LNCaP clone FGC (cell line): ENCODE data around the gene MYRIP.
"Not testable (repeated sequence)": the region's sequence is repeated elsewhere in the genome, so short reads cannot be mapped to it uniquely, and the experiment has no call there.

Source experiments
- DNase-seq: peaks from one replicate; pipeline ENCODE4 v3.0.0-alpha.2; 2011; ENCODE audit warnings: low read depth
- H3K4me3 ChIP-seq: 2 replicates; pipeline ENCODE4 v1.5.1; 2011; ENCODE audit warnings: mild to moderate bottlenecking, low read depth, low read length, control low read depth
- CTCF ChIP-seq: IDR thresholded peaks from 2 replicates; pipeline ENCODE4 v1.5.1; 2012; ENCODE audit warnings: mild to moderate bottlenecking; ENCODE audit not compliant: control insufficient read depth, insufficient read depth; ENCODE audit errors: extremely low read depth

Gene MYRIP

GRCh38 chr3:40079203-40079846, 269.9 kb downstream of the MYRIP start:
- H3K4me3 ChIP-seq = no peak overlapping the region
- no peak for DNase-seq
- TF ChIP-seq CTCF = no peak

- no peak for TF ChIP-seq CTCF
- no peak overlapping the region for H3K4me3 ChIP-seq
- no peak for DNase-seq
Measured at GRCh38 chr3:40079847-40080240, 270.4 kb downstream of the MYRIP start.

GRCh38 chr3:40083066-40083465, 273.7 kb downstream of the MYRIP start:
- TF ChIP-seq CTCF = no peak
- DNase-seq = no peak
- H3K4me3 ChIP-seq = no peak overlapping the region

GRCh38 chr3:40084424-40084823, 275.0 kb downstream of the MYRIP start:
- DNase-seq, H3K4me3 ChIP-seq: not testable (repeated sequence)

GRCh38 chr3:40086890-40087883, 277.8 kb downstream of the MYRIP start:
- DNase-seq = peak; percentile 82
- 0 out of 2 replicates have a peak overlapping the region, but pooled peaks have one; percentile 4 for H3K4me3 ChIP-seq
- TF ChIP-seq CTCF = no peak

- DNase-seq = no peak
- TF ChIP-seq CTCF = no peak
- H3K4me3 ChIP-seq = no peak overlapping the region
Measured at GRCh38 chr3:40088527-40089170, 279.2 kb downstream of the MYRIP start.

- peak; percentile 86 for DNase-seq
- no peak overlapping the region for H3K4me3 ChIP-seq
- no peak for TF ChIP-seq CTCF
Measured at GRCh38 chr3:40096661-40097111, 287.3 kb downstream of the MYRIP start.
